Sciatic nerve (tissue), 2 donors: ENCODE data around the gene RALBP1. TPM values are rescaled to one million over a fixed set of nuclear protein-coding genes. Genes with fewer than 3 reads are reported as not detected.
"Not testable (repeated sequence)": the region's sequence is repeated elsewhere in the genome, so short reads cannot be mapped to it uniquely, and the experiment has no call there.

Experiments
- ATAC-seq: fragments of 200-7000 bp; cut with Tn5 transposase; one replicate; pipeline ENCODE4 v1.9.1; 2020; ENCODE audit warnings: mild to moderate bottlenecking, moderate library complexity
- DNase-seq: peaks from one replicate; pipeline ENCODE4 v3.0.0-alpha.2; 2020; ENCODE audit warnings: low spot score
- intact Hi-C: fragments of 100-400 bp; cut with DNase I; formaldehyde crosslinking; loops from one replicate; pipeline ENCODE4 v1.14.2; 2022
- total RNA-seq: library from RNA; stranded (reverse); fragmentation: NEBNext Ultra II Directional; extraction: Animal tissue kit (Norgen Biotek cat#: 25700); gene quantifications from one replicate; pipeline ENCODE4 v1.2.1, GENCODE V29; 2021
- donor health status: DM: no; HTN: no; CAD: no.
- donor health status: DM: no; HTN: no; CAD: no.

The RALBP1 gene
- 74.2 TPM for total RNA-seq

DNA sequence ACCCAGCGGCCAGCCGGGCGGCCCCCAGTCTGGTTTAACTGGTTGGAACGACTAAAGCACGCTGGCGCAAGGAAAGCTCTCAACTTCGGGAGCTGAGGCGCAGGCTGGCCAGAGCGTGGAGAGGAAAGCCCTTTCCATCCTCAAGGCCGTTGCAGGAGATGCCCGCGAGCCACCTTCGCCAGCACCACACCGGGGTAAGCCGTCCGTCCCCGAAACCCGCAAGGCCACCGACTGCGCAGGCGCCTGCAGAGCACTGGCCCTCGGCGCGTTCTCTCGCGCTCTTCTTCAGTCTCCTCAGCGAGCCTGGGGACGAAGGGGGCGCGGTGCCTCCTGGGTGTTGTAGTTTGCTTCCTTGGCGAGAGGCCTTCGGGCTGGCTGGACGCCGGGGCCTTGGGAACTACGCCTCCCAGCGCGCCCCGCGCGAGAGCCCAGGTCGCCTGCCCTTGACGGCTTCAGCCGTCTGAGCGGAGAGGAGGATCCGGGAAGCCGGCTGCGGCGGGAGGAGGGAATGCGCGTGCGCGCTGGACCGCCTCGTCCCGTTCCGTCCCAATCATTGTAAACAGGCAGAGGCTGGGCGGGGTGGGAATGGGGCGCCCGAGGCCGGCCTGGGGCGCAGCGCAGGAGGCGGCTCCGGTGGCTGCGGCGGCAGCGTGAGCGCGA, at the start of gene RALBP1:
TSS of gene RALBP1 (plus strand) at position 531 of the 660 bp plus-strand sequence. CDS start 37,533 bp downstream, outside the sequence.
- ATAC-seq: peak; percentile 99
- DNase-seq: peak; percentile 100
- intact Hi-C loops: no loop called here

DNA sequence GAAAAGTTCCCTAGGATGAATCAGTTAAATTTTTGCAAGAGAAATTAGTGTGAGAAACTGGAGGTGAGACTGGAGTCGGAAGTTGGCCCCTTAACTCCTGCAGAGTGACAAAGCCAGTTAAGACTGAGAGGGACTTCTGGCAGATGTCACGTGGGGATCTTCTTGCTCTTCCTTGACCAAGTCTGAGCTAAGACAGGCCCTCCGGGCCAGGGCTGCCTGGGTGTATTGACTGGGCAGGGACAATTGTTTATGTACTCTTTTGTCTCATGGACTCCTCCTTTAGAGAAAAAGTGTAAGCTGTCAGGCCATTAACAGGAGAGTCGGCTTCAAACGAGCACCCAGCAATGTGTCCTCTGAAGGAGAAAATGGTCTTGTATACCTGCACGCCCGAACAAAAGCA, 48.6 kb upstream of the RALBP1 start:
- no peak for DNase-seq
- no peak for ATAC-seq
- intact Hi-C loops: no loop called here

DNA sequence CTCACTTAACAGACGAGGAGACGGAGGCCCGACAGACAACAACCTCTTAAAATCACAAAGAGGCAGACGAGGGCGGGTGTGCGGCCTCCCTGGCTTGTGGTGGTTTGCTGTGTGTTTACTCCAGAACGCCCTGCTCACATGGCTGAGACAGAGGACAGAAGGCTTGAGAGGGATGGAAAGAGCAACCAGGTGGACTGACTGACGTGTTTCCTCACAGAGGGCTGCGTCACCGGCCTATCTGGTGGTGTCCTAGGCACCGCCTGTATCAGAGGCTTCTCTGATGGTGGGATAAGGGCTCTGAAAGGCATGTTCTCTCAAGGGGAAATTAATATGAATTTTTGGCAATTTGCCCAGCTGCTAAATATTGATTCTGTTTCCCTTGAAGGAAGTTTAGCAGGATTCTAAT, 47.0 kb upstream of the RALBP1 start:
- intact Hi-C loops: no loop called here
- DNase-seq: no peak
- ATAC-seq: no peak

DNA sequence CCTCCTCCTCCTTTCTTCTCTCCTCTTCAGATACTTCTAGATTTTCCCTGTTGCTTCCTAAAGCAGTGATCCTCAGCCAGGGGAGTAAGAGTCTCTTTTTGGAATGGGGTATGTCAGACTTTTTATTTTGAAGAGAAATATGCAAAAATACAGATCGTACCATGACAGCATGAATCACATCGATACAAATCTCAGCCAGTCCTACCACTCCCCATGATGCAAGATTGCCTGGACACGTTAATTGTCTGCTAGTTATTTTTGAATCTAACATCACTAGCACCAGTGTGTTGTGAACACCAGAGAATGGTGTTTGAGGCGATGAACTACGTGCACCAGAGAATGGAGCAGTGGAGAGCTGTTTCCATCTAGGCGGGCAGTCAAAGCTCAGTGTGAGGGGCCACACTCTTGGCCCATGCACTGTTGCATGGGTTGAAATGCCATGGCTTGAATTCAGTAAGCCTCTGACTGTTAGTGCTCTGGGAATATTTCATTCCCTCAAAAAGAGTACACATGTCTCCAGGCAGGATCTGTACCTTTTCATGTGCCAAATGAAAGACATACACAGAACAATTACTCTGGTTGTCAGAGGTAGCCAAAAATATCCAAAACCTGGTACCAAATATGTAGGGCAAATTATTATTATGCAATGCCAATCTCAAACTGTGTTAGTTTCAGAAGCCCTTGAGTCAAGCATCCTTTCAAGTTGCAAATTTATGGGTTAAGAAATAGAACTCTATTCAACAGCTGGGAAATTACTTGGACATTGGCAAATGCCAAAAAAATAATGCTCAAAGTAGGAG, 46.3 kb upstream of the RALBP1 start:
- peak; percentile 56 for ATAC-seq
- intact Hi-C loops: no loop called here
- DNase-seq: no peak

DNA sequence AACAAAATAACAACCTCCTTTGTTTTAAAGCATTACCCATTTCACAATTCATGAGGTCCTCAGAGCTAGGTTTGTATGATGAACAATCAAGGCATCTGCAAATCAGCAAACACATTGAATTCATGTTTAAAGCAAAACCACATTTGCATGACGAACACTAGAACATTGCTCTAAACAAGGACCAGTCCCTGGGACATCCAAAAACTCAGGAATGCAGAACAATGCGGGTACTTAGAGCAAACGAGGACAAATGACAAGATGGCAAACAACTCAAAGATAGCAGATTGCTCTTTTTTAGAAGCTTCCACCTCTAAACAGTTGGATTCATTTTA, 45.7 kb upstream of the RALBP1 start:
- DNase-seq (no peak), ATAC-seq (no peak)
- intact Hi-C loops: no loop called here

DNA sequence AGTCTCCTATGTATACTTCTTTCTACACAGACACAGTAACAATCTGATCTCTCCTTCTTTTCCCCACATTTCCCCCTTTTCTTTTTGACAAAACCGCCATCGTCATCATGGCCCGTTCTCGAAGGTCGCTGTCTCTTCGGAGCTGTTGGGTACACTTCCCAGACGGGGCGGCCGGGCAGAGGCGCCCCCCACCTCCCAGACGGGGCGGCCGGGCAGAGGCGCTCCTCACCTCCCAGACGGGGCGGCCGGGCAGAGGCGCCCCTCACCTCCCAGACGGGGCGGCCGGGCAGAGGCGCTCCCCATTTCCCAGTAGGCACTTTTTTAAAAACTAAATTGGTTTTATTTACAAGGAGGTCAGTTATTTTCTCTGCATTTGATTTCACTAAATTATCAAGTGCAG, 45.0 kb upstream of the RALBP1 start:
- DNase-seq, ATAC-seq, intact Hi-C loops: not testable (repeated sequence)

DNA sequence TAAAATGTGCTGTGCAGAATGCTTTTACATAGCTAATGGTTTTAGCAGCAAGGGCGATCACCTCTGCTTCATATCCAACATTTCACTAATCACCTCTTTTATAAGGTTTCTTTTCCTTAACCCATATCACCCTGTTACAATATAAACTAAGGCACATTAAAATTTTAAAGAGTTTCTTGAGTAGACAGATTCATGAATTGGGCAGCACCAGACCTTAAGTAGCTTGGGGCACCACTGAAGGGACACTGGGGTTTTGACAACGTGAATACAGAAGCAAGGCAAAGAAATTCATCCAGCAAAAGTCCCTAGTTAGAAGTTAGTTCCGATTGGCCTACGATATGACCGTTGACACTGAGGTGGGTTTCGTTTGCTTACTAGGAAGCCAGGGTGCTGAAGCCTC, 44.0 kb upstream of the RALBP1 start:
- ATAC-seq (no peak), DNase-seq (no peak)
- intact Hi-C loops: no loop called here

DNA sequence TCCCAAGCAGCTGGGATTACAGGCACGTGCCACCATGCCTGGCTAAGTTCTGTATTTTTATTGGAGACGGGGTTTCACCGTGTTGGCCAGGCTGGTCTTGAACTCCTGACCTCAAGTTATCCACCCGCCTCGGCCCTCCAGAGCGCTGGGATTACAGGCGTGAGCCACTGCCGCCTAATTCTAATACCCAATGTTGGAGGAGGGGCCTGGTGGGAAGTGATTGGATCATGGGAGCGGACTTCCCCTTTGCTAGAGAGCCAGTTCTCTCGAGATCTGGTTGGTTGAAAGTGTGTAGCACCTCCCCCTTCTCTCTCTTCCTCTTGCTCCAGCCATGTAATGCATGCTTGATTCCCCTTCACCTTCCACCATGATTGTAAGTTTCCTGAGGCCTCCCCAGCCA, 42.2 kb upstream of the RALBP1 start:
- ATAC-seq, intact Hi-C loops, DNase-seq: not testable (repeated sequence)

DNA sequence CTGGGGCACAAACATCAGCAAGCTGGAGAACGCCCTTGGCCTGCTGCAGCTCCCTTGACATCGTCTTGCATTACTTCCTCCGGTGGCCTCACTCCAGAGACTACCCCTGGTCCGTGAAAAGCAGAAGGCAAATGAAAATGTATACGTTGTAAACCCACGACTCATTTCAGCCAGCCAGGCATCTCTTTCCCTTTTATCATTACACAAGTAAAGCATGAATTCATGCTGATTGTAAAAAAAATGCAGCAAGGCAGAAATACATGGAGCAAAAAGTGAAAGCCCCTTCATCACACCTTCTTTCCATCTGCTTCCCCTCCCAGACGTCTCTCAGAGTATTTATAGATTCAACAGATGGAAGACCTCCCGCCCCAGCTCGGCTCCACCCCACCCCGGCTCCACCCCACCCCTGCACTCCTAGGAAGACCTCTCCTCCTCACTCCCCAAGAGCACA, 41.6 kb upstream of the RALBP1 start:
- intact Hi-C loops: no loop called here
- ATAC-seq (no peak), DNase-seq (no peak)

DNA sequence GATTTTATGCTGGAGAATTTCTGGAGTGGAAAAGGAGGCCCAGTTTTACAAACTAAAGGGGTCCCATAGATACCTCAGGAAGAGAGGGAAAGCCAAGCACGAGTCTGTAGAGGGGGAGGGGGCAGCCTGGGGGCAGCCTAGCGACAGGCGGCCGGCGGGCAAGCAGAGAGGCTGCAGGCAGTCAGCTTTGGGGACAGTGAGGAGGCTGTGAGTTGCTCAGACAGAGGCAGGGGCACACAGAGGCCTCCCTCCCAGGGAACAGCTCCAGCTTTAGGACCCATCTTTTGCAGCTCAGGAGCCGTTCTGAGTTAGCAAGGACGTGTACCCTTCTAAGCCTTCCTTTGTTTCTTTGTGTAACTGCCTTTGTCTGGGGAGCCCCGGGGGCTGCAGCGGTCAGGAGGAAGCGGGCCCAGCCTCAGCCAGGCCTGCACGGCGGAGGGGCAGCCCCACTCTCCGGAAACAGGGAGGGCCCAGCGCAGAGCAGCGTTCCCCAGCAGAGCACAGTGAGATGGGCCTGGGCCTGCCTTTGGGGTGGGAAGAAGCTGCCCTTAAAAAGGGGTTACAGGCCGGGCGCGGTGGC, 41.1 kb upstream of the RALBP1 start:
- peak; percentile 46 for ATAC-seq
- intact Hi-C loops: no loop called here
- DNase-seq: no peak

DNA sequence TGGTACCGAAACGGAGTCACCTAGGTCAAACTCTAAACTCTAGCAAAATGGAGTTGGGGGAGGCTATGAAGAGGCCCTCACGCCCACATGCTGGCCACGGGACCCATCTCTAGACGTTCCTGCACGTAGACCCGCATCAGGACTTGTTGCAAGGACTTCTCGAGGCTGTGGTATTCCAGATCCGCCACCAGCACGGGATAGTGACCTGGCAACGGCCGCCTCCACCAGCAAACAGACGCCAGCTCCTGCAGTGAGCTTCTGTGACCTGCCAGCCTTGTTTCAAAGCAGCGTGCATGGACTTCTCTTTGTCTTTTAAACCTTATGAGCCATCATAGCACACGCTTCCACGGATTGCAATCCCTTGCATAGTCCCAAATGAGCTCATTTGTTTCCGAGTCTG, 40.3 kb upstream of the RALBP1 start:
- DNase-seq: no peak
- ATAC-seq: no peak
- intact Hi-C loops: no loop called here

DNA sequence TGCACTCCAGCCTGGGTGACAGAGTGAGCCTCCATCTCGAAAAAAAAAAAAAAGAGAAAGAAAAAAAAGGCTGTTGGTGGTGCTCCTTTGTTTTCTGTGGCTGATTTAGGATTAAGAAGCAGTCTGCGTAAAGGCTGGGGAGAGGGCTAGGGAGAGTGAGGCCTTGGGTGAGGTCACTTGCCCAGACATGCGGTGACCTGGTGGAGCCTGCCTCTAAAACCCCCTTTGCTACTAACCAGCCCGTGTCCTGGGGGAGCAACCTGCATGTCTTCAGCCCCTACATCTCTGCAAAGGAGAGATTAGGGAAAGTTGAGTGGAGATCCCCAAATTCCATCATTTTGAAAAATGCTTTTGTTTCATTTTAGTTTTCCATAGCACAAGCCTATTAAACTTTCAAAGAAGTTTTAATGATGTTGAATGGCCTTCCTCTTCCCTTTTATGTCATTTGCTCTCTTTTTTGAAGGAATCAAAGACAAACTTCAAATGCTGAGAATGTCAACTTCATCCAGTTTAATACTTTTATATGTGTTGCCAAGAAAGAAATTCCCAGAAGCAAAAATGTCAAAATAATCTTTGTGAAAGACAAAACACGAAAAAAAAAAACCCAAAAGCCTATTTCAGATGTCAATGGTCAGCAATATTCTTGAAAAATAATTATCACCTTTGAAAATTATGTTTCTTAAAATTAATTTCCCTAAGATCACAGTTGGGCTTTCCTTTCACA, 38.9 kb upstream of the RALBP1 start:
- DNase-seq: no peak
- no peak for ATAC-seq
- intact Hi-C loops: no loop called here

DNA sequence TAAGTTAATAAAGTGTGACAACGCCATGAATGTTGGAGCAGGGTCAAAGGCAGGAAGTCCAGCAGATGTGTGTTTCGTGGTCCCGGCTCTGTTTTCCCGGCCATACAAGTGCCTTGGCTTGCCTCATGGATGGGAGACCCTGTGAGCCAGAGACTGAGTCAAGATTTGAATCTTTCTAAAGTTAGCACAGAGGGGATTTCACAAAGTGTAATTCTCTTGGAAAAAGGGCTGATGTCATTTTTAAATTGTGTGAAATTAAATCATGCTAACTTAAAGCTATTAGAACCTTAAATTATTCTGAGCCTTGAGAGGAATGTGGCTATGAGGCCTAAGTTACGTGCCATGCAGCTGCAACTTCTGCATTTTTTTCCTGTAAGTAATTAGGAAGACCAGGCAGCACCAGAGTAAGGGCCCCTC, 38.3 kb upstream of the RALBP1 start:
- DNase-seq (no peak), ATAC-seq (no peak)
- intact Hi-C loops: no loop called here

DNA sequence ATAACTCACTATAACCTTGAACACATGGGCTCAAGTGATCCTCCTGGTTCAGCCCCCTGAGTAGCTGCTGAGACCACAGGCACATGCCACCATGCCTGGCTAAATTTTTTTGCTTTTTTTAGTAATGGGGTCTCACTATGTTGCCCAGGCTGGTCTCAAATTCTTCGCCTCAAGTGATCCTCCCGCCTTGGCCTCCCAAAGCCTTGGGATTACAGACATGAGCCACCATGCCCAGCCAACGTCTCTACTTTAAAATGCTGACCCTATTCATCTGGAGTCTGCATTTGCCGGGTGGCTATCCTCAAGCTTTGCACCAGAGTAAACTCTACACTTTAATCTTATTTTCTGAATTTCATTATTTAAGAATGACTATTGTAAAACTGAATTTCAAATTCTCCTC, 37.6 kb upstream of the RALBP1 start:
- intact Hi-C loops: no loop called here
- no peak for ATAC-seq

DNA sequence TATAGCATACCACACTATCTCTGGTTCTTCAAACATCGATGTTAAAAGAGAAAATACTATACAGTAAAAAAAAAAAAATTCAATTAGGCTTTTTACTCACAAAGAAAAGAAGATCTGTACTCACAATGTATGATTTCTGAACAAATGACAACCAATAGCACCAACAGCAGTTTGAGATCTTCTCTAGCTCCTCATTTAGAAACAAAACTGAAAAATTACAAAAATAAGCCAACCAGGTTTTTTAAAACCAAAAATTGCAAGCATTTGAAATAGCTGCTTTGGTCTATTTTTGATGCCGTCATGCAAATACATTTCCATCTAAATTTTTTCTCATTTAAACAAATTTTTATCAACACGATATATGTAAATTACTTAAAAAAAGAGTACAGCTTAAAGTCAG, 34.3 kb upstream of the RALBP1 start:
- DNase-seq (no peak), ATAC-seq (no peak)
- intact Hi-C loops: no loop called here

More for the DNA sequence above, 37.6 kb upstream of the RALBP1 start:
- DNase-seq: no peak

DNA sequence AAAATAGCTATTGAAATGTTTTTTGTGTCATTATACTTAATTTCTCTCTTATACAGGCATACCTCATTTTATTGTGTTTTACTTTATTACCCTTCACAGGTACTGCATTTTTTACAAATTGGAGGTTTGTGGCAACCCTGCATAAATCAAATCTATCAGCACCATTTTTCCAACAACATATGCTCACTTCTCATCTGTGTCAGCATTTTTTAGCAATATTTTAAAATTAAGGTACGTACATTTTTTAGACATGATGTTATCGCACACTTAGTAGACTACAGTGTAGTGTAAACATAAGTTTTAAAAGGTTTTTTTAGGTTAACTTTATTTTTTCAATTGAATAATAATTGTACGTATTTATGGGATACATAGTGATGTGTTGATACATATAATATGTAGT, 30.8 kb upstream of the RALBP1 start:
- intact Hi-C loops: no loop called here
- DNase-seq (no peak), ATAC-seq (no peak)

DNA sequence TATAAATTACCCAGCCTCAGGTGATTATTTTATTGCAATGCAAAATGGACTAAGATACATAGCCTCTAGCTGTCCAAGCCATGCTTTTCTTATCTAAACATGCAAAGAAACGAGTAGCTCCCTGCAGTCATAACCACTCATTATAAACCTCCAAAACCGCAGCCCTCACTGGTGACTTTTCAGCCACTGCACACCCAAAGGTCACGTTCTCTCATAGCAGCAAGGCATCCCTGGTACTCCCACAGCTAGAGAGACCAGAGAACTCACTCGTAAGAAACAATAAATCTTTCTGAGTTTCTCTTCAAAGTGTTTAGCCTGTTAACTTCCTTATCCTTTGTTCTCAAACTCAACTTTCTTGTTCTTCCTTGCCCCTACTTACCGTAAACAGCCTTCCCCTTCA, 28.5 kb upstream of the RALBP1 start:
- ATAC-seq: no peak
- DNase-seq: no peak
- intact Hi-C loops: no loop called here

DNA sequence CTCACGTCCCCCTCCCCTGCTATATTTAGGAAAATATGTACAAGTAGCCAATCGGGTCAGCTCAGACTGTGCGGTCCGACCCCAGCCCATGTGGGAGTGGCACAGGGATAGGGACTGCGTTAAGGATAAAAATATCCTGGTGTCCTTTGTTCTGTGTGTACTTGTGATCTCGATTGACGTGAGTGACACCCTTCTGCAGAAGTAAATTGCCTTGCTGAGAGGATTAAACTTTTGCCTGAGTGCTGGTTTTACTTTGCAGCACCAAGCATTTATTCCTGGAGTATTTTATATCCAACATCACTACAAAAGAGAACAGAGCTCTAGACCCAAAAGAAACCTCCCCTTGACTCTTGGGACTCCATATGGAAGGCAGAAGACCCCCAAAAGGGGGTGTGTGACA, 28.0 kb upstream of the RALBP1 start:
- DNase-seq (no peak), ATAC-seq (no peak)
- intact Hi-C loops: no loop called here

DNA sequence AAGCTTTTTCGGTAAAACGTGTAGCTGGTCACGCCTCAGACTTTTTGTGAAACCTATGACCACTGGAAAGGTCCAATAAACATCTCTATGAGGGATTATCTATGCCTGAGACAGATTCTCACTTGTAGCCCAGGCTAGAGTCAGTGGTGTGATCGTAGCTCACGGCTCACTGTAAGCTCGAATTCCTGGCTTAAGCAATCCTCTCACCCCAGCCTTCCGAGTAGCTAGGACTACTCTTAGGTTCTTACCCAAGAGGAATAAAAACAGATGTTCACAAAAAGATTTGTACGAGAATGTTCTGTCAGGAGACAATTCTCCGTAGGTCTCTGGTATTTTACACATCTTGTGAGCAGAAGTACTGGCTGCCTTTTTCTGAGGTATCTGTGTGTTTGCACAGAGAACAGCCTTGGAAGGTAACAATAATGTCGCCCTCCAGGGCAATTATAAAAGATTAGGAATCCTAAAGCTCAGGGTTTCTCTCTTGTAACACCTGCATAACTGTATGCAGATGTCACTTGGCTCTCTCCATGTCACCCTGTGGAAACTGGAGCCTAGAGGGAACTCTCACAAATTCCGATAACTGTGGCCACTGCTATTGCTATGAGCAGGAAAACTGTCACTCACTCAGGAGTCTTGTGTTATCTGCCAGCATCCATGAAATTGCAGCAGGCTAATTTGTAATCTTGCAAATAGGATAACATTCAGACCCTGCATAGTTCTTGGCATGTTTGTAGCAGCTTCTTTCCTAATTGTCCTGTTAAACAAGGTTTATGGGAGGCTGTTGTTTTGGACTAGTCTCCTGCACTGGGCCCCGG, 25.5 kb upstream of the RALBP1 start:
- intact Hi-C loops: no loop called here
- ATAC-seq (no peak), DNase-seq (no peak)
